Parathyroid adenoma (tissue), 2 donors: ENCODE results near the gene RERE.

Experiments used
- H2AFZ ChIP-seq: fragments of 300-600 bp; sonication (generic); one replicate; pipeline ENCODE4 v1.7.0; 2017; ENCODE audit warnings: antibody characterized with exemption, mild to moderate bottlenecking
- H3K27ac ChIP-seq: fragments of 300-600 bp; sonication (generic); one replicate; pipeline ENCODE4 v1.7.0; 2017
- H3K27me3 ChIP-seq: fragments of 300-600 bp; sonication (generic); one replicate; pipeline ENCODE4 v1.7.0; 2017; ENCODE audit warnings: low read length; ENCODE audit not compliant: control insufficient read depth, insufficient read depth
- H3K36me3 ChIP-seq: fragments of 300-600 bp; sonication (generic); one replicate; pipeline ENCODE4 v1.7.0; 2017; ENCODE audit warnings: low read length; ENCODE audit not compliant: control insufficient read depth, insufficient read depth
- H3K4me1 ChIP-seq: fragments of 300-600 bp; sonication (generic); one replicate; pipeline ENCODE4 v1.7.0; 2017; ENCODE audit warnings: control low read depth
- H3K4me2 ChIP-seq: fragments of 300-600 bp; sonication (generic); one replicate; pipeline ENCODE4 v1.7.0; 2017; ENCODE audit warnings: low read length
- H3K4me3 ChIP-seq: fragments of 300-600 bp; sonication (generic); one replicate; pipeline ENCODE4 v1.7.0; 2017; ENCODE audit warnings: low read depth, low read length
- H3K79me2 ChIP-seq: fragments of 300-600 bp; sonication (generic); one replicate; pipeline ENCODE4 v1.7.0; 2017; ENCODE audit warnings: control low read depth
- H3K9ac ChIP-seq: fragments of 300-600 bp; sonication (generic); one replicate; pipeline ENCODE4 v1.7.0; 2017; ENCODE audit warnings: mild to moderate bottlenecking
- H3K9me3 ChIP-seq: fragments of 300-600 bp; sonication (generic); one replicate; pipeline ENCODE4 v1.7.0; 2017; ENCODE audit warnings: low read length; ENCODE audit not compliant: control insufficient read depth
- CTCF ChIP-seq: fragments of 300-600 bp; sonication (generic); IDR thresholded peaks from one replicate; pipeline ENCODE4 v1.7.0; 2017; ENCODE audit warnings: antibody characterized with exemption, mild to moderate bottlenecking
- donor health status: primary hyperparathyroidism.

RERE gene

DNA sequence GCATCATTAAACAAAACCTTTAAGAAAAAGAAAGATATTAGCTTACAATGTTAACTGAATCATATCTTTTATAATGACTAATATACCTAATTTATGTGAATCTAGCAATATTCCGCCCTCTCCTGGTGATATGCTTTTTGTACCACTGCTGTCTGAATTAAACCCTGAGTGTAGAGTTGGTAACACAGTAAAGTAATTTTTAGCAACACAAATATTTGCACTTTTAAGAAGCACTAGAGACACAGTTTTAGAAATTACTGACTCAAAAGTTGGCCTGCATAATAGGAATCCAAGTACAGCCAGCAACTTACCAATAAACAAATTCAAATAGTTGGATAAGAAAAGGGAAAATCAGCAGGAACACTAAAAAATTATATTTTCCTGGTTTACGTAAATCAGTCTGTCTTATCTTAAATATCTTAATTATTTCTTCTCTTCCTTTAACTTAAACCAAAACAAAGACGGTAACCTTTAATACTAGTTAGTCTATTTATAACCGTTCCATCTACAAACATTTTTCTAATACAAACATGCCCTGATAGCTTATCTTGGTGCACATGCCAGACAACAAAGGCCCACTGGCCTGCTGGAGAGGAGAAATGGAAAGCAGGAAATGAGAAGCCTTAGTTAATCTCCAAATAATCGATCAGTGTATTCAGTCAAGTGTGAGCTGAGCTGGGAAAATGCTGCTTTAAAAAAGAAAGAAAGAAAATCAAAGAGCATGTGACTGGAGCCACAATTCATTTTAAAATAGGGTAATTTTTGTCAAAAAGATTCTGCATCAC is 246.0 kb downstream of the RERE start:
- Histone ChIP-seq H3K27ac (peak overlapping the region; percentile 70), H3K9me3 (no peaks in the 10 kb centered on the region), H3K9ac (no peak overlapping the region), H2AFZ (no peak overlapping the region), H3K79me2 (peaks cover 3% of the 10 kb centered on the region), H3K36me3 (no peaks in the 10 kb centered on the region), H3K4me1 (peaks cover 15% of the 10 kb centered on the region), H3K4me2 (peak overlapping the region; percentile 47), H3K27me3 (no peaks in the 10 kb centered on the region), H3K4me3 (no peak overlapping the region)
- peak; percentile 34 for TF ChIP-seq CTCF

- no peaks in the 10 kb centered on the region for H3K36me3 ChIP-seq
- H3K4me2 ChIP-seq = no peak overlapping the region
- H3K27me3 ChIP-seq = no peaks in the 10 kb centered on the region
- no peak for TF ChIP-seq CTCF
- H3K27ac ChIP-seq = peak overlapping the region; percentile 70
- H3K9ac ChIP-seq = no peak overlapping the region
- no peaks in the 10 kb centered on the region for H3K9me3 ChIP-seq
- peaks cover 15% of the 10 kb centered on the region for H3K4me1 ChIP-seq
- H3K4me3 ChIP-seq = no peak overlapping the region
- H2AFZ ChIP-seq = no peak overlapping the region
- H3K79me2 ChIP-seq = peaks cover 9% of the 10 kb centered on the region
These were observed 247.0 kb downstream of the RERE start for GRCh38 chr1:8570465-8570864.

GRCh38 chr1:8569242-8569641 is 248.2 kb downstream of the RERE start:
- H2AFZ ChIP-seq = no peak overlapping the region
- peaks cover 15% of the 10 kb centered on the region for H3K4me1 ChIP-seq
- H3K79me2 ChIP-seq = peaks cover 9% of the 10 kb centered on the region
- no peak overlapping the region for H3K27ac ChIP-seq
- no peak overlapping the region for H3K9ac ChIP-seq
- H3K4me2 ChIP-seq = peak overlapping the region; percentile 39
- no peaks in the 10 kb centered on the region for H3K36me3 ChIP-seq
- TF ChIP-seq CTCF = no peak
- H3K4me3 ChIP-seq = no peak overlapping the region
- no peaks in the 10 kb centered on the region for H3K9me3 ChIP-seq
- no peaks in the 10 kb centered on the region for H3K27me3 ChIP-seq

DNA sequence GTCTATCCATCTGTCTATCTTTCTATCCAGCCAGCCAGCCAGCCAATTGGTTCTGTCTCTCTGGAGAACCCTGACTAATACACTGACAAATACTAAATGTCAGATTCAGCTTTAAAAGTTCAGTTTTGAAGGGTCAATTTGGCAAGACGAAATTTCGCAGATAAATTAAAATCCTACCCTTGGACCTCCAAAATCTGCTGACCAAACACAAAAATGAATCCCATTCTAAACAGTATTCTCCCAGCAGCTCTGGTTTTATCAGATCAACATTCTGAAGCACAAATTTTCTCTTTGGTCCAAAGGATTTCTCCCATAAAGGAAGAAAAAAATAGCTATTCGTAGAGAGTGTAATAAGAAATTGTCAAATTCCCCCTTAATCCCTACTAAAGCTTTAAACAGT is 248.6 kb downstream of the RERE start:
- Histone ChIP-seq H3K9ac (no peak overlapping the region), H3K27me3 (no peaks in the 10 kb centered on the region), H3K27ac (no peak overlapping the region), H2AFZ (no peak overlapping the region), H3K4me1 (peaks cover 17% of the 10 kb centered on the region), H3K4me3 (no peak overlapping the region), H3K9me3 (no peaks in the 10 kb centered on the region), H3K36me3 (no peaks in the 10 kb centered on the region), H3K79me2 (peaks cover 9% of the 10 kb centered on the region), H3K4me2 (peak overlapping the region; percentile 39)
- TF ChIP-seq CTCF = no peak

- Histone ChIP-seq H3K9ac (no peak overlapping the region), H3K4me2 (peak overlapping the region; percentile 33), H3K27ac (no peak overlapping the region), H3K79me2 (peaks cover 12% of the 10 kb centered on the region), H2AFZ (no peak overlapping the region), H3K27me3 (no peaks in the 10 kb centered on the region), H3K4me1 (peaks cover 17% of the 10 kb centered on the region), H3K9me3 (no peaks in the 10 kb centered on the region), H3K4me3 (no peak overlapping the region), H3K36me3 (no peaks in the 10 kb centered on the region)
- no peak for TF ChIP-seq CTCF
These were observed 250.3 kb downstream of the RERE start for GRCh38 chr1:8567146-8567545.
